Muscle of arm (tissue), 14 donors: ENCODE results near the gene DNAH12. TPM values are rescaled to one million over a fixed set of nuclear protein-coding genes. Genes with fewer than 3 reads are reported as not detected.
A peak's percentile ranks its signal among the peaks of the same experiment; 100 is the strongest.

Experiments used
- DNase-seq: peaks from one replicate; pipeline ENCODE4 v3.0.0-alpha.2; 2013
- long read RNA-seq, 11 donors: transcript quantifications; one replicate each; lab custom pipeline, GENCODE V29; 2026
- polyA plus RNA-seq, 12 donors: library from polyadenylated mRNA; unstranded; fragments of 120-200 nt; gene quantifications; one replicate each; pipeline ENCODE4 v1.2.1, GENCODE V29; 2013; ENCODE audit not compliant: insufficient read length in 12 of 12

DNAH12 gene, protein sequence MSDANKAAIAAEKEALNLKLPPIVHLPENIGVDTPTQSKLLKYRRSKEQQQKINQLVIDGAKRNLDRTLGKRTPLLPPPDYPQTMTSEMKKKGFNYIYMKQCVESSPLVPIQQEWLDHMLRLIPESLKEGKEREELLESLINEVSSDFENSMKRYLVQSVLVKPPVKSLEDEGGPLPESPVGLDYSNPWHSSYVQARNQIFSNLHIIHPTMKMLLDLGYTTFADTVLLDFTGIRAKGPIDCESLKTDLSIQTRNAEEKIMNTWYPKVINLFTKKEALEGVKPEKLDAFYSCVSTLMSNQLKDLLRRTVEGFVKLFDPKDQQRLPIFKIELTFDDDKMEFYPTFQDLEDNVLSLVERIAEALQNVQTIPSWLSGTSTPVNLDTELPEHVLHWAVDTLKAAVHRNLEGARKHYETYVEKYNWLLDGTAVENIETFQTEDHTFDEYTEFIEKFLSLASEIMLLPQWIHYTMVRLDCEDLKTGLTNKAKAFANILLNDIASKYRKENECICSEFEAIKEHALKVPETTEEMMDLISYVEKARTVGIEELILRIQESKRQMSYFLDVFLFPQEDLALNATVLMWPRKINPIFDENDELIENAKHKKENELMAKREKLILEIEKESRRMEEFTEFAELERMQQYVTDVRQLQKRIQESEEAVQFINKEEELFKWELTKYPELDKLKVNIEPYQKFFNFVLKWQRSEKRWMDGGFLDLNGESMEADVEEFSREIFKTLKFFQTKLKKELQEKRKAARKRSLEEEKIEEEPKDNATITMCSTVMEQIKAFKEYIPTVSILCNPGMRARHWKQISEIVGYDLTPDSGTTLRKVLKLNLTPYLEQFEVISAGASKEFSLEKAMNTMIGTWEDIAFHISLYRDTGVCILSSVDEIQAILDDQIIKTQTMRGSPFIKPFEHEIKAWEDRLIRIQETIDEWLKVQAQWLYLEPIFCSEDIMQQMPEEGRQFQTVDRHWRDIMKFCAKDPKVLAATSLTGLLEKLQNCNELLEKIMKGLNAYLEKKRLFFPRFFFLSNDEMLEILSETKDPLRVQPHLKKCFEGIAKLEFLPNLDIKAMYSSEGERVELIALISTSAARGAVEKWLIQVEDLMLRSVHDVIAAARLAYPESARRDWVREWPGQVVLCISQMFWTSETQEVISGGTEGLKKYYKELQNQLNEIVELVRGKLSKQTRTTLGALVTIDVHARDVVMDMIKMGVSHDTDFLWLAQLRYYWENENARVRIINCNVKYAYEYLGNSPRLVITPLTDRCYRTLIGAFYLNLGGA (N-terminal part only)
- polyA plus RNA-seq = under 1 TPM in 10 of 12 donors, not detected in 2; 0.22 to 0.93 (median 0.54) TPM
- long read RNA-seq, donor 1 = 0 reads
- long read RNA-seq, donor 2 = 0 reads
- long read RNA-seq, donor 3 = 0 reads
- long read RNA-seq, donor 4 = 0 reads
- long read RNA-seq, donor 5 = 0 reads
- long read RNA-seq, donor 6 = 0 reads
- long read RNA-seq, donor 7 = 0 reads
- long read RNA-seq, donor 8 = 0 reads
- long read RNA-seq, donor 9 = 0 reads
- long read RNA-seq, donor 10 = 0 reads
- long read RNA-seq, donor 11 = 0 reads

- DNase-seq = peak; percentile 35
These were observed at the start of gene DNAH12 for GRCh38 chr3:57544181-57545125. Gene DNAH12, minus strand, starts transcription at chr3:57544344. Its CDS starts 1,474 bp downstream, at chr3:57542870.

DNA sequence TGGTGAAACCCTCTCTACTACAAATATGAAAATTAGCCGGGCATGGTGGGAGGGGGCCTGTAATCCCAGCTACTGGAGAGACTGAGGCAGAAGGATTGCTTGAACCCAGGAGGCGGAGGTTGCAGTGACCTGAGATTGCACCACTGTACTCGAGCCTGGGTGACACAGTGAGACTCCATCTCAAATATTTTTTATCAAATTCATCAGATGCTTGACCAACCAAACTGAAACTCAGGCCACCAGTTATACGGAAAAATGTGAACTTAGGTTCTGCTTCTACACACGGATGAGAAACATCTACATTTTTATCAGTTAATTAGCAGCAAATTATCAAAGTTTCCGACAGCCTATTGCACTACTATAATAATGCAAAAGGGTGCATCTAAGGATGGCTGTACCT lies 48.2 kb upstream of the DNAH12 start:
- DNase-seq = no peak

DNA sequence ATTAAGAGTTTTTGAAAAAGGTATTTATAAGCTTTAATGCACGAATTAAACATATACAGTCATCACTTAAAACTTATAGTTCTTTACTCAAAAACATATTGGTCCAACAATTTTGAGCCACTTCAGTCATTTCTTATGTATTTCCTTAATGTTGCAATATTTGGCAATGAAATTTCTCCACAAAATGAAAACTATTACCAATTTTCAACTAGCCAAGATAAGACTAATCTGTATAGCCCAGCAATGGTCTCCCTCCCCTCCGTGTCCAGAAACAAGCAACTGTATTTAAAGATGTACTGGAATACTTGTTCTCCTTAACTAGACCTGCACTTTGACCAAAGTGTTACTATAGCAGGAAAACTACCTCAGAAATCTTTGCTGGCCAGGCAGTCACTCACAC lies 43.8 kb upstream of the DNAH12 start:
- DNase-seq = no peak

DNA sequence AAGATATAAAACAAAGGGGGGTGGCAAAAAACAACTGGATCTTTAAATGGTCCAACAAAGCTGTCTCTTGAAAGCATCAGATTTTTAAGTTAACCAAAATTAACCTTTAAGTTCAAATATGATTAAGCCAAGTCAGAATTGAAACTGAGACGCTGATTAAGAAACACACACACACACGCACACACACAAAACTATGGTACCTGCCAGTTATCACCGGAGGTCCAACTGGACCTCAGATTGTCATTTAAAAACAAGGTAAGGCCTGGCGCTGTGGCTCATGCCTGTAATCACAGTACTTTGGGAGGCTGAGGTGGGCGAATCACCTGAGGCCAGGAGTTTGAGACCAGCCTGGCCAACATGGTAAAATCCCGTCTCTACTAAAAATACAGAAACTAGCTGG lies 42.6 kb upstream of the DNAH12 start:
- DNase-seq = no peak

DNA sequence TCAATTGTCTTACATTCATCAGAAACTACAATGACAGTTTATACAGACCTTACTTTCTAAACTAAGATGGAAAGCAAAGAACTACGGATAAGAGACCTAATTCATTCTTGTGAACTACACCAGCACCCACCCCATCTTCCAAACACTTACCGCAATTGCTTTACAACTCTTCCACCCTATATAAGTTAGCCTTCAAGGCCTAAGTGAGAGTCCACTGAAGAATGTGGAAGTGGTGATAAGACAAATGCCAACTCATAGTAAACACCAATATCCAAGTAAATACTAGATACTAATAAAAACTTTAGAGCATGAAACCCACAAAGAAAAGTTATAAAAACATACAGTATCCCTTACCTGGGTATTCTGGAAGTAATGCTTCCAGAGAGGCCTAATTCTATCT lies 39.4 kb upstream of the DNAH12 start:
- no peak for DNase-seq

GRCh38 chr3:57582474-57583168 lies 38.5 kb upstream of the DNAH12 start:
- no peak for DNase-seq

GRCh38 chr3:57577801-57578200 lies 33.7 kb upstream of the DNAH12 start:
- no peak for DNase-seq

DNA sequence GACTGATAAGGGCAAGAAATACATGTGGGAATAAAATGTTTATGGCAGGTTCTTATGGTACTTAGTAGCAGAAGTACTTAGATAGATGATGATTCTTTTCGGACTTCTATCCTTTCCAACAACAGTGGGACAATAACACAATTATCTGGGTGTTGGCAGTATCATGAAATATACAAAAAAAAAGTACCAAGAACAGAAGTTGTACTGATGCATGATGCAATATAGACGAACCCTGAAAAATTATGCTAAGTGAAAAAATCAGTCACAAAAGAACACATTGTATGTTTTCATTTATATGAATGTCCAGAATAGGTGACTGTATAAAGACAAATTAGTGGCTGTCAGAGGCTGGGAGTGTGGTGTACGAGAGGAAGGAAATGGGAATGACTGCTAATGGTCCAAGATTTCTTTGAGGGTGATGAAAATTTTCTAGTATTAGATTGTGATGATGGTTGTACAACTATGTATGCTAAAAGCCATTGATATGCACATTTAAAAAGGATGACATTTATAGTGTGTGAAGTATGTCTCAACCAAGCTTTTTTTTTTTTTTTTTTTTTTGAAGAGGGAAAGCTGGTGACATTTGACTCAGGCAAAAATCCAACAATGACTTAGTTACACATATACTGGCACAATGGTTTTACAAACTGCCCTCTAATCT lies 32.0 kb upstream of the DNAH12 start:
- no peak for DNase-seq

DNA sequence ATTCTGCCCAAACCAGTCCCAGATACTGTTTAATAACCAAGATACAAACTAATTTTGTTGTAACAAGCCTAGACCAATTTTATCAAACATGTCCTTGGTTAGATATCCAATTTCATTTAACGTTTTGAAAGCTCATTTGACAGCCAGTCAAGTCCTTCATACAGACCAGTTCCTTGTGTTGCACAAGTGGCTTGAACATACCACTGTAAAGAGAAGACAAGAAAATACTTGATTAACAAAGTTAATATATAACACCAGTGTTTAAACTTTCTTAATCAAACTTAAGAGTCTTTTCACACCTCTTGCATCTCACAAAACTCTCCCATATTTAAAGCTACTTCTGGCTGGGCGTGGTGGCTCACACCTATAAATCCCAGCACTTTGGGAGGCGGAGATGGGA lies 28.0 kb upstream of the DNAH12 start:
- no peak for DNase-seq

- no peak for DNase-seq
These were observed 26.7 kb upstream of the DNAH12 start for GRCh38 chr3:57570878-57571277.

- DNase-seq = no peak
These were observed 25.8 kb upstream of the DNAH12 start for GRCh38 chr3:57569859-57570450.

- no peak for DNase-seq
These were observed 15.4 kb upstream of the DNAH12 start for GRCh38 chr3:57559526-57559925.

GRCh38 chr3:57557085-57557537 lies 13.0 kb upstream of the DNAH12 start:
- DNase-seq = peak; percentile 4

DNA sequence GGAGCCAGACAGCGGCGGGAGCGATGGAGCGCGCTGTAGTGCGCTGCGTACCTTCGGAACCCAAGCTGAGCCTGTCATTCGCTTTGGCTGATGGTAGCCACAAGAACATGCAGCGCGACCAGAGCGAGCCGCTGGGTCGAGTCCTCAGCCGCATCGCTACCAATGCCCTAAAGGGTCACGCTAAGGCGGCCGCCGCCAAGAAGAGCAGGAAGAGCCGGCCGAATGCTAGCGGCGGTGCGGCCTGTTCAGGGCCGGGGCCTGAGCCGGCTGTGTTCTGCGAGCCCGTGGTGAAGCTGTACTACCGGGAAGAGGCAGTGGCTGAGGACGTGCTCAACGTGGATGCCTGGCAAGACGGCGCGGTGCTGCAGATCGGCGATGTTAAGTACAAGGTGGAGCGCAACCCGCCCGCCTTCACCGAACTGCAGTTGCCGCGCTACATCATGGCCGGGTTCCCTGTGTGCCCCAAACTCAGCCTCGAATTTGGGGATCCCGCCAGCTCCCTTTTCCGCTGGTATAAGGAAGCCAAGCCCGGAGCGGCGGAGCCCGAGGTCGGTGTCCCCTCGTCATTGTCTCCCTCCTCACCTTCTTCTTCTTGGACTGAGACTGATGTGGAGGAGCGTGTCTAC lies 12.4 kb upstream of the DNAH12 start:
- no peak for DNase-seq

- DNase-seq = peak; percentile 94
These were observed 11.8 kb upstream of the DNAH12 start, which contains the start of gene PDE12 for GRCh38 chr3:57555738-57556458. Gene PDE12, plus strand, starts transcription at chr3:57556274. Its CDS starts 106 bp downstream, at chr3:57556380.

GRCh38 chr3:57555306-57555705 lies 11.2 kb upstream of the DNAH12 start:
- DNase-seq = no peak

DNA sequence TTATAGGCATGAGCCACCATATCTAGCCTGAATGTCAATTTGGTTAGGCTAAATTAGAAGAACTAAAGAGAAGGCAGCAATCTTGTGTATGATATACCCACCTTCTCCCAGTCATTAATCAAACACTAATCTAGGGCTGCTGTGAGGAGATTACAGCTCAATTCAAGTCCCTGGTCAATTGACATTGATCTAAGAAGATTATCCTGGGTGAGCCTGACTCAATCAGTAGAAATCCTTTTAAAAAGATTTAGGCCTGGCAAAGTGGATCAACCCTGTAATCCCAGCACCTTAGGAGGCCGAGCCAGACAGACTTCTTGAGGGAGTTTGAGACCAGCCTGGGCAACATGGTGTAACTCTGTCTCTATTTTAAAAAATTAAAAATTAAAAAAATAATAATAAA lies 2.5 kb upstream of the DNAH12 start:
- DNase-seq = no peak
